Muscle layer of colon (tissue), 2 donors: ENCODE measurements around the gene VSIG10L2.

Source experiments
- H3K27ac ChIP-seq: one replicate; pipeline ENCODE4 v1.7.0; 2013; ENCODE audit warnings: low read depth, mild to moderate bottlenecking, low read length, moderate library complexity
- H3K27me3 ChIP-seq, 2 donors: one replicate each; pipeline ENCODE4 v1.7.0; 2013; ENCODE audit warnings: low read length in 2 of 2, mild to moderate bottlenecking in 2 of 2; ENCODE audit not compliant: insufficient read depth in 2 of 2, control insufficient read depth in 1 of 2
- H3K36me3 ChIP-seq: one replicate; pipeline ENCODE4 v1.7.0; 2013; ENCODE audit warnings: mild to moderate bottlenecking, low read length; ENCODE audit not compliant: insufficient read depth
- H3K4me1 ChIP-seq: one replicate; pipeline ENCODE4 v1.7.0; 2013; ENCODE audit warnings: mild to moderate bottlenecking, low read length; ENCODE audit not compliant: insufficient read depth
- H3K4me3 ChIP-seq, 2 donors: one replicate each; pipeline ENCODE4 v1.7.0; 2013; ENCODE audit warnings: low read length in 2 of 2, low read depth in 1 of 2, mild to moderate bottlenecking in 1 of 2, moderate library complexity in 1 of 2
- H3K9ac ChIP-seq: one replicate; pipeline ENCODE4 v1.7.0; 2013; ENCODE audit warnings: low read length
- H3K9me3 ChIP-seq: one replicate; pipeline ENCODE4 v1.7.0; 2013; ENCODE audit warnings: mild to moderate bottlenecking, low read length
- donor health status: abdominal sarcoma.
- donor health status: Adenocarcinoma of cecum.

Gene VSIG10L2

GRCh38 chr11:125995313-125995712 is 49.5 kb downstream of the VSIG10L2 start:
- no peaks in the 10 kb centered on the region for H3K9me3 ChIP-seq
- peaks cover 58% of the 10 kb centered on the region for H3K36me3 ChIP-seq
- H3K27ac ChIP-seq, result no peak overlapping the region
- no peak overlapping the region for H3K4me3 ChIP-seq
- H3K9ac ChIP-seq, result no peak overlapping the region
- H3K27me3 ChIP-seq, result no peaks in the 10 kb centered on the region
- H3K4me1 ChIP-seq, result no peaks in the 10 kb centered on the region

GRCh38 chr11:125998267-125998666 is 52.4 kb downstream of the VSIG10L2 start:
- H3K27ac ChIP-seq, result no peak overlapping the region
- peaks cover 69% of the 10 kb centered on the region for H3K36me3 ChIP-seq
- no peak overlapping the region for H3K4me3 ChIP-seq
- no peaks in the 10 kb centered on the region for H3K27me3 ChIP-seq
- no peaks in the 10 kb centered on the region for H3K9me3 ChIP-seq
- H3K4me1 ChIP-seq, result no peaks in the 10 kb centered on the region
- H3K9ac ChIP-seq, result no peak overlapping the region

- Histone ChIP-seq H3K4me3 (no peak overlapping the region), H3K4me1 (no peaks in the 10 kb centered on the region), H3K9ac (no peak overlapping the region), H3K27ac (no peak overlapping the region), H3K27me3 (no peaks in the 10 kb centered on the region), H3K9me3 (no peaks in the 10 kb centered on the region), H3K36me3 (peaks cover 63% of the 10 kb centered on the region)
These were observed 53.5 kb downstream of the VSIG10L2 start for GRCh38 chr11:125999234-125999880.

GRCh38 chr11:126002181-126002580 is 56.3 kb downstream of the VSIG10L2 start:
- no peaks in the 10 kb centered on the region for H3K27me3 ChIP-seq

More at GRCh38 chr11:126002181-126002580, 56.3 kb downstream of the VSIG10L2 start:
- no peak overlapping the region for H3K9ac ChIP-seq
- no peak overlapping the region for H3K27ac ChIP-seq
- H3K36me3 ChIP-seq, result peaks cover 58% of the 10 kb centered on the region
- H3K4me3 ChIP-seq, result no peak overlapping the region
- H3K4me1 ChIP-seq, result peaks cover 5% of the 10 kb centered on the region
- H3K9me3 ChIP-seq, result no peaks in the 10 kb centered on the region
